ENCODE results near the gene FNDC5.

DNA sequence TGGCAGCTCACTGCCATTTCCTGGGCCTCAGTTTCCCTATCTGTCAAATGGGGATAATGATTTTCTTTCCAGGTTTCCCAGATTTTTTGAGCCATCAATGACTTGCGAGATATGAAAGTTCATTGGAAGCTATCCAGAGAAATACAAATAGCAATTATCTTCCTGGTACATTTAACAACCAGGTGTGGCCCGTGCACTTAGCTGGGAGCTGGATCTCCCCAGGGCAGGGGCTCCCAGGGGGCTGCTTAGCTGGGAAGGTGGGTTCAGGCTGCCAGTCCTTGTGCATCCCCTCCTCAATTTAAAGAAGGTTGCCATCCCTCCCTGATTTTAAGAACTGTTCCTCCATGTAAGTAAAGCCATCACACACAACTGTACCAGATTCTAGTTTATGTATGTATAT is 34.1 kb upstream of the FNDC5 start:
- TF ChIP-seq, protein P1, sequence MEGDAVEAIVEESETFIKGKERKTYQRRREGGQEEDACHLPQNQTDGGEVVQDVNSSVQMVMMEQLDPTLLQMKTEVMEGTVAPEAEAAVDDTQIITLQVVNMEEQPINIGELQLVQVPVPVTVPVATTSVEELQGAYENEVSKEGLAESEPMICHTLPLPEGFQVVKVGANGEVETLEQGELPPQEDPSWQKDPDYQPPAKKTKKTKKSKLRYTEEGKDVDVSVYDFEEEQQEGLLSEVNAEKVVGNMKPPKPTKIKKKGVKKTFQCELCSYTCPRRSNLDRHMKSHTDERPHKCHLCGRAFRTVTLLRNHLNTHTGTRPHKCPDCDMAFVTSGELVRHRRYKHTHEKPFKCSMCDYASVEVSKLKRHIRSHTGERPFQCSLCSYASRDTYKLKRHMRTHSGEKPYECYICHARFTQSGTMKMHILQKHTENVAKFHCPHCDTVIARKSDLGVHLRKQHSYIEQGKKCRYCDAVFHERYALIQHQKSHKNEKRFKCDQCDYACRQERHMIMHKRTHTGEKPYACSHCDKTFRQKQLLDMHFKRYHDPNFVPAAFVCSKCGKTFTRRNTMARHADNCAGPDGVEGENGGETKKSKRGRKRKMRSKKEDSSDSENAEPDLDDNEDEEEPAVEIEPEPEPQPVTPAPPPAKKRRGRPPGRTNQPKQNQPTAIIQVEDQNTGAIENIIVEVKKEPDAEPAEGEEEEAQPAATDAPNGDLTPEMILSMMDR (IDR thresholded peaks at IDR 0.05), result no peak
- no peak for TF ChIP-seq ZFX (IDR thresholded peaks at IDR 0.05; ENCODE audit: borderline replicate concordance)
